ENCODE results near the gene CDC14A. TPM values are rescaled to one million over a fixed set of nuclear protein-coding genes. Genes with fewer than 3 reads are reported as not detected.

The CDC14A gene
- total and polyA plus RNA-seq, 10 donors: 3.8 to 58.5 (median 27.3) TPM

DNA sequence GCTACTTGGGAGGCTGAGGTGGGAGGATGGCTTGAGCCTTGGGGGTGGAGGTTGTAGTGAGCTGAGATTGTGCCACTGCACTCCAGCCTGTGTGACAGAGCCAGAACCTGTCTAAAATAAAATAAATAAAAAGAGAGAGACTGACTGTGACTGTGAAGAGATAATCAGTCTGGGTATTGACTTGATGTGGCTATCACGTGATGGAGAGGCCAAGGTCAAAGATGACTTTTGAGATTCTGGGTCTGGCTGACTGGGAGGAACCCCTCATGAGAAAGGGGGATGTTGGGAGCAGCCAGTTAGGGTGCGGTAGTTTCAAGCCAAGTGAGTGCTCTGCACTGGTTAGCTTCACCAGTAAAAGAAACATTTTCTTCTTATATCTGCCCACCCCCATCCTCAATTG lies 66.8 kb downstream of the CDC14A start:
- Histone ChIP-seq H3K4me3 (no peak overlapping the region), H3K36me3 (peaks cover 0 to 12% (median 0%) of the 10 kb centered on the region in 6 donors), H3K9me3 (no peaks in the 10 kb centered on the region), H3K4me1 (peaks cover 0 to 43% (median 17%) of the 10 kb centered on the region in 6 donors), H3K27me3 (replicated peaks in 1 of 7) (no peaks in the 10 kb centered on the region), H3K27ac (no peak overlapping the region)
- TF ChIP-seq POLR2AphosphoS5 (IDR thresholded peaks at IDR 0.05) (no peak), POLR2A (IDR thresholded peaks at IDR 0.05) (no peak), CTCF (IDR thresholded peaks at IDR 0.05 in 8 of 11, conservative IDR thresholded peaks at IDR 0.05 in 3 of 11) (no peak)
- intact Hi-C loops (cut with DNase I; ENCODE audit: low total_unique reads): no loop called here
- DNase-seq: no peak
- 88 to 96% (median 95%) methylated on average over 2 of the region's 2 CpGs for WGBS, 5 donors

DNA sequence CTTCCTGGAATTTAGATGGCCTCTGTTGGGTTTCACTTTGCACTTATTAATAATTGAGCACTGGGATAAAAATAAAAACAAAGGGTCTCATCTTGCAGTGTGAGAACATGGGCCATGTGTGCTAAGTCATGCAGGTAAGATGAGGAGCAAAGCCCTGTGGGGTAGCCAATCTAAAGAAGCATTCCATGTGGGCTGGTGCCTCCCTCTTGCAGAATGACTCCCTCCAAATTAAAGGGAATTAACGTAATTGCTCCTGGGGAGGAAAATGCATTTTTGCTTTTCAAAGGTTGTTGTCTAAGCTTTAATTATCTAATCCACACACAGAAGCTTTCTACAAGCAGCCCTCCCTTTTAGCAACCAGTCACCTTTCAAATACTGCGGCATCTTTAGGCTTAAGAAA lies 69.8 kb downstream of the CDC14A start:
- intact Hi-C loops (cut with DNase I; ENCODE audit: low total_unique reads): no loop called here
- TF ChIP-seq POLR2AphosphoS5 (IDR thresholded peaks at IDR 0.05): no peak
- TF ChIP-seq POLR2A (IDR thresholded peaks at IDR 0.05): no peak
- TF ChIP-seq CTCF (IDR thresholded peaks at IDR 0.05 in 8 of 11, conservative IDR thresholded peaks at IDR 0.05 in 3 of 11): no peak
- Histone ChIP-seq H3K9me3 (no peaks in the 10 kb centered on the region), H3K36me3 (peaks cover 0 to 31% (median 0%) of the 10 kb centered on the region in 6 donors), H3K4me3 (peak overlapping the region in 1 of 8 donors; percentile 45), H3K27ac (peak overlapping the region in 1 of 8 donors; percentile 23), H3K27me3 (replicated peaks in 1 of 7) (no peaks in the 10 kb centered on the region), H3K4me1 (peaks cover 0 to 26% (median 7%) of the 10 kb centered on the region in 6 donors)
- no peak for DNase-seq
- WGBS, 5 donors: 90 to 98% (median 97%) methylated on average over 2 of the region's 2 CpGs

DNA sequence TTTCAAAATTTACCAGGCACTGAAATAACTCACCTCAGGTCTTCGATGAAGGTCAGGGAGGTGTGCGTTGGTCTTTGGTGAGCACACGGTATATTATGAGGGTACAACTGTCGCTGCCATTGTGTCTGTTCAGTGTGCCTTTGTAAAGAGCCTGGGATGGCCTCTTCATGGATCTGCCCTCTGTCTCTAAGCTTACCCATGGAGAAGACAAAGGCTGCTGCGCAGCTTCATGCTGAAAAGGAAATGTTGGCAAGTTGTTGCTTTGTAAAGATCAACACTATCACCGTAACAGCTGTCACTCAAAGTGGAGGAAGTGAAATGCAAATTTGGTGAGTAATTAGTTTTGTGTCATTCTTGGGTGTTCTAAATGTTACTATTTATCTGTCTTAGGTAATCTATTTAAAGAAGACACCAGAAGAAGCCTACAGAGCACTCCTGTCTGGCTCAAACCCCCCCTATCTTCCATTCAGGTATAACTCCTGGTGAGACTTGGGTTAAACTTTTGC lies 71.6 kb downstream of the CDC14A start:
- Histone ChIP-seq H3K27me3 (replicated peaks in 1 of 7) (no peaks in the 10 kb centered on the region), H3K9me3 (no peaks in the 10 kb centered on the region), H3K4me3 (peak overlapping the region in 1 of 8 donors; percentile 45), H3K36me3 (peaks cover 0 to 31% (median 1%) of the 10 kb centered on the region in 6 donors), H3K4me1 (peaks cover 0 to 26% (median 7%) of the 10 kb centered on the region in 6 donors), H3K27ac (peak overlapping the region in 5 of 8 donors; percentile 1 to 72 (median 33))
- DNase-seq: no peak
- intact Hi-C loops (cut with DNase I; ENCODE audit: low total_unique reads): no loop called here
- TF ChIP-seq POLR2AphosphoS5 (IDR thresholded peaks at IDR 0.05) (peak in 1 of 3 donors; percentile 71), POLR2A (IDR thresholded peaks at IDR 0.05) (no peak), CTCF (IDR thresholded peaks at IDR 0.05 in 8 of 11, conservative IDR thresholded peaks at IDR 0.05 in 3 of 11) (no peak)
- 79 to 90% (median 86%) methylated on average over 6 of the region's 6 CpGs for WGBS, 5 donors

GRCh38 chr1:100428160-100428559 lies 75.9 kb downstream of the CDC14A start:
- Histone ChIP-seq H3K27ac (no peak overlapping the region), H3K9me3 (no peaks in the 10 kb centered on the region), H3K36me3 (peaks cover 0 to 31% (median 1%) of the 10 kb centered on the region in 6 donors), H3K27me3 (replicated peaks in 1 of 7) (no peaks in the 10 kb centered on the region), H3K4me1 (peaks cover 0 to 7% (median 0%) of the 10 kb centered on the region in 6 donors), H3K4me3 (no peak overlapping the region)
- intact Hi-C loops (cut with DNase I; ENCODE audit: low total_unique reads): no loop called here
- TF ChIP-seq POLR2AphosphoS5 (IDR thresholded peaks at IDR 0.05) (no peak), CTCF (IDR thresholded peaks at IDR 0.05 in 8 of 11, conservative IDR thresholded peaks at IDR 0.05 in 3 of 11) (no peak), POLR2A (IDR thresholded peaks at IDR 0.05) (no peak)
- DNase-seq: no peak
